ENCODE data around the gene C2orf80.
"Not testable (repeated sequence)": the region's sequence is repeated elsewhere in the genome, so short reads cannot be mapped to it uniquely, and the experiment has no call there.

The C2orf80 gene

GRCh38 chr2:208130712-208131110, 59.1 kb downstream of the C2orf80 start:
- DNase-seq, result no peak

DNA sequence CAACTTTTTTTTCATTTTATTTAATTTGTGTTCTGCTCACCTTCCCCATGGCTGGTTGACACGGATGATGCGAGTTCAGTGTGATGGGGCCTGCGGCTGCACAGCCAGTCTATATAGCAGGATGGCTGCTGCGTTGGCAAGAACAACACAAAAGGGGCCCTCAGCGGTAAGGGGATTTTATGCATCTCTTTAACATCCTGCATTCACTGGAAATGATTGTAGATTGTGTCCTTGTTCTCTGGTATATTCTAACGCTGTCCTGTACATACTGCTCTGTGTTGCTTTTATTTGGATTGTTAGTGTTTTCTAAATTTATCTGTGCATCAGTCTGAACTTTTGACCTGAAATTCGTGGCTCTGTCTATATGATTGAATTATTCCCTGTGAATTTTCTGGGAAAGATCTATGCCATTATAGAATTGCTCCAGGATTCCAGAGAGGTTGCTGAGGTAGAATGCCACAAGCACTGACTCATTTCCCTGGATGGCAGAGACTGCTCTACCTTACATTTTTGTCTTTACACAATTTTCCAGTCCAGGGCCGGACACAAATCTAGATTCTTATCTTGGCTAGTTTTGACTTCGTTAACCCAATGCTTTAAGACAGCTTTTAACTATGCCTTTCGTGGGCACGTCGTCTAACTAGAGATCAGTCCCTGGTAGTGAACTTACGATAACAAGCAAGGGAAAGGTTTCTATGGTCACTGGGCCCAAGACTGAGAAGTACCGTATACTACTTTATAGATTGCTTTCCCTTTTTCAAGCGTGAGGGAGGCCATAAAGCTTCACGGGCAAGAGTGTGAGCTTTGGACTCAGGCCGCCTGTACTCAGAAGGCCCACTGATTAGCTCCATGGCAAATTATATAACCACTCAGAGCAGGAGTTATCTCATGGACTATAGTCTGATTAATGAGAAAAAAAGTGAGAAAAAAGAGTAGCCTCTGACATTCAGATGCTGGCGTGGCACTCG, 59.8 kb downstream of the C2orf80 start, which contains the start of gene CRYGC:
Gene CRYGC, minus strand, starts transcription at position 85 of the 968 bp plus-strand sequence. Its CDS starts 36 bp downstream, at position 49.
- no peak for DNase-seq

GRCh38 chr2:208128136-208128535, 61.7 kb downstream of the C2orf80 start:
- no peak for DNase-seq

GRCh38 chr2:208127090-208127489, 62.7 kb downstream of the C2orf80 start:
- DNase-seq, result no peak

GRCh38 chr2:208125251-208125650, 64.6 kb downstream of the C2orf80 start:
- no peak for DNase-seq

DNA sequence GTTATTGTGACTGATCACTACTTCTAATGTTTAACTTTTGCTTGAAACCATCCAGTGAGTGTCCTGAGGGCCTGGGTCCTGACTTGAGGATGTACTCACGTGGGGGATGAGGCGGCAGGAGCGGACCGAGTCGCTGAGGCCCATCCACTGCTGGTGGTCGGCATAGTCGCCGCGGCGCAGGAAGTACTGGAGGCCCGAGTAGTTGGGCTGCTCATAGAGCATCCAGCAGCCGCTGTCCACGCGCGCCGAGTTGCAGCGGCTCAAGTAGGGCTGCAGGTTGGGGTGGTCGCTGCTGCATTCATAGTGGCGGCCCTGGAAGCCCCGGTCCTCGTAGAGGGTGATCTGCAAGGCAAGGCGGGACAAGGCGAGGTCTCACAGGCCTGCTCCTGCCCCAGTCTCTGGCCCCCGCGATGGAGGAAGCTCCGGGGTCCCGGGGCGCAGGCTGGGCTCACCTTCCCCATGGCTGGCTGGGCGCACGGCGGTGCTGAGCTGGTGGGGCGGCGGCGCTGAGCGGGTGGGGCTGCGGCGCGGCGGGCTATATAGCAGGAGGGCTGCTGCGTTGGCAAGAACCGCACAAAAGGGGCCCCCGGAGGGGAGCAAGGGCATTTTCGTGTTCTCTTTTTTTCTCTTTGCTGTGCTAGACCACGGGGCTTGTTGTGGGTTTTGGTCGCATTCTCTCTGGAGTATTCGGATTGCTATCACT, 65.7 kb downstream of the C2orf80 start, which contains the start of gene CRYGD:
Gene CRYGD, minus strand, starts transcription at position 512 of the 703 bp plus-strand sequence. Its CDS starts 51 bp downstream, at position 461.
- not testable (repeated sequence) for DNase-seq

GRCh38 chr2:208122248-208122647, 67.6 kb downstream of the C2orf80 start:
- DNase-seq, result no peak

- no peak for DNase-seq
Measured at GRCh38 chr2:208118918-208119317, 70.9 kb downstream of the C2orf80 start.

DNA sequence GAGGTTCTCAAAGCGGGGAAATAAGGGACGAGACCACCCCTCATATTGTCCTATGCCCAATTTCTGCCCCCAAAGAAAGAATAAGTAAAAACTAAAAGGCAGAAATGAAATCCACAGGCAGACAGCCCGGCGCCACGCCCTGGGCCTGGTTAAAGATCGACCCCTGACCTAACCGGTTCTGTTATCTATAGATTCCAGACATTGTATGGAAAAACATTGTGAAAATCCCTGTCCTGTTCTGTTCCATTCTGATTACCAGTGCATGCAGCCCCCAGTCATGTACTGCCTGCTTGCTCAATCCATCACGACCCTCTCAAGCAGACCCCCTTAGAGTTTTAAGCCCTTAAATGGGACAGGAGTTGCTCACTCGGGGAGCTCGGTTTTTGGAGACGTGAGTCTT, 72.4 kb downstream of the C2orf80 start:
- not testable (repeated sequence) for DNase-seq
